Measurements from ENCODE around the gene ENOPH1. TPM values are rescaled to one million over a fixed set of nuclear protein-coding genes. Genes with fewer than 3 reads are reported as not detected.

ENOPH1 gene
- total and polyA plus RNA-seq, 2 of the 4 experiments (the other 2 are of a cell fraction), result 18.0 to 36.0 TPM

- Histone ChIP-seq H2AK9ac (replicated peaks; ENCODE audit: low read depth, low read length, poor library complexity) (no peak overlapping the region), H3K27ac (ENCODE audit: insufficient read depth, low read length) (no peak overlapping the region), H4K20me1 (ENCODE audit: insufficient read depth, low read length) (no peaks in the 10 kb centered on the region), H3K9me3 (ENCODE audit: control insufficient read depth, insufficient read depth, low read length) (no peaks in the 10 kb centered on the region), H3K4ac (ENCODE audit: low read depth, low read length) (no peak overlapping the region), H4K5ac (ENCODE audit: low read depth, low read length) (no peak overlapping the region), H3K56ac (ENCODE audit: extremely low read depth, insufficient read depth, low read length) (no peak overlapping the region), H3K4me3 (ENCODE audit: insufficient read depth, low read depth, low read length) (no peak overlapping the region), H2AFZ (replicated peaks; ENCODE audit: low read length, poor library complexity) (no peak overlapping the region), H3K4me2 (ENCODE audit: low read depth, low read length) (no peak overlapping the region), H4K8ac (ENCODE audit: low read depth in 2 of 2, low read length in 2 of 2) (no peak overlapping the region), H3K14ac (replicated peaks; ENCODE audit: low read depth, low read length) (no peak overlapping the region), H2BK5ac (ENCODE audit: low read depth, low read length, poor library complexity, severe bottlenecking) (no peak overlapping the region), H3K9me1 (ENCODE audit: insufficient read depth, low read length) (no peaks in the 10 kb centered on the region), H3K79me1 (ENCODE audit: low read depth in 1 of 2, low read length in 2 of 2) (no peaks in the 10 kb centered on the region), H3K23ac (ENCODE audit: low read depth, low read length) (no peak overlapping the region), H3K4me1 (ENCODE audit: control insufficient read depth, insufficient read depth, low read length) (no peaks in the 10 kb centered on the region), H3K36me3 (ENCODE audit: control insufficient read depth, insufficient read depth, low read length) (no peaks in the 10 kb centered on the region), H2BK15ac (ENCODE audit: low read depth, low read length) (no peak overlapping the region), H2AK5ac (ENCODE audit: low read depth, low read length) (no peak overlapping the region), H3K27me3 (ENCODE audit: control insufficient read depth, insufficient read depth, low read length) (no peaks in the 10 kb centered on the region; the same call in 1 of the 2 replicates), H3K18ac (ENCODE audit: low read depth, low read length) (no peak overlapping the region), H2BK120ac (ENCODE audit: low read depth, low read length) (no peak overlapping the region), H2BK20ac (ENCODE audit: low read depth, low read length) (no peak overlapping the region), H4K91ac (ENCODE audit: insufficient read depth, low read depth, low read length) (no peak overlapping the region), H3K9ac (ENCODE audit: low read depth, low read length) (no peak overlapping the region)
- ATAC-seq (ENCODE audit: low read depth), result no peak
- intact Hi-C loops (cut with micrococcal nuclease), result no loop called here
- ChIA-PET CTCF (no interaction called here), POLR2A (ENCODE audit: unreplicated experiment) (no interaction called here)
- in situ Hi-C loops (cut with MboI; ENCODE audit: low sequenced_read_pairs), result loop anchor here (5.0 kb wide), 1 partner anchor 34 kb away; no protein-coding TSS in a partner anchor
- WGBS, 2 experiments (ENCODE audit: extremely low coverage in 2 of 2, insufficient read length in 1 of 2), result 80% methylated on average over 7 of the region's 12 CpGs; no CpG with 5 or more reads in 1 of the 2 experiments
- dilution Hi-C loops (cut with HindIII; ENCODE audit: low sequenced_read_pairs, unreplicated experiment), result no loop called here
- DNase-seq, result no peak
- no TSS peak for BruUV-seq (replicated peaks)
- TF ChIP-seq MXI1 (IDR thresholded peaks at IDR 0.05; ENCODE audit: borderline replicate concordance, low read depth, low read length) (no peak), SMC3 (IDR thresholded peaks at IDR 0.05; ENCODE audit: low read depth, low read length) (no peak), POLR2A (IDR thresholded peaks at IDR 0.05; ENCODE audit: low read depth, low read length) (no peak), USF2 (IDR thresholded peaks at IDR 0.05; ENCODE audit: low read depth, low read length) (no peak), CEBPB (IDR thresholded peaks at IDR 0.05; ENCODE audit: low read depth, low read length) (no peak)
- TF ChIP-seq, protein P1, sequence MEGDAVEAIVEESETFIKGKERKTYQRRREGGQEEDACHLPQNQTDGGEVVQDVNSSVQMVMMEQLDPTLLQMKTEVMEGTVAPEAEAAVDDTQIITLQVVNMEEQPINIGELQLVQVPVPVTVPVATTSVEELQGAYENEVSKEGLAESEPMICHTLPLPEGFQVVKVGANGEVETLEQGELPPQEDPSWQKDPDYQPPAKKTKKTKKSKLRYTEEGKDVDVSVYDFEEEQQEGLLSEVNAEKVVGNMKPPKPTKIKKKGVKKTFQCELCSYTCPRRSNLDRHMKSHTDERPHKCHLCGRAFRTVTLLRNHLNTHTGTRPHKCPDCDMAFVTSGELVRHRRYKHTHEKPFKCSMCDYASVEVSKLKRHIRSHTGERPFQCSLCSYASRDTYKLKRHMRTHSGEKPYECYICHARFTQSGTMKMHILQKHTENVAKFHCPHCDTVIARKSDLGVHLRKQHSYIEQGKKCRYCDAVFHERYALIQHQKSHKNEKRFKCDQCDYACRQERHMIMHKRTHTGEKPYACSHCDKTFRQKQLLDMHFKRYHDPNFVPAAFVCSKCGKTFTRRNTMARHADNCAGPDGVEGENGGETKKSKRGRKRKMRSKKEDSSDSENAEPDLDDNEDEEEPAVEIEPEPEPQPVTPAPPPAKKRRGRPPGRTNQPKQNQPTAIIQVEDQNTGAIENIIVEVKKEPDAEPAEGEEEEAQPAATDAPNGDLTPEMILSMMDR (conservative IDR thresholded peaks at IDR 0.05; ENCODE audit: low read depth, low read length), result no peak
Observed at GRCh38 chr4:82415922-82416365, 14.4 kb upstream of the ENOPH1 start.
